Measurements from ENCODE around the gene C20orf144. TPM values are rescaled to one million over a fixed set of nuclear protein-coding genes. Genes with fewer than 3 reads are reported as not detected.

The C20orf144 gene
- total and polyA plus RNA-seq, 9 of the 15 experiments (the other 6 are each of a cell fraction or from before 2014, with no cell fraction given) = 0.04 to 0.23 (median 0.11) TPM; not detected in 2

DNA sequence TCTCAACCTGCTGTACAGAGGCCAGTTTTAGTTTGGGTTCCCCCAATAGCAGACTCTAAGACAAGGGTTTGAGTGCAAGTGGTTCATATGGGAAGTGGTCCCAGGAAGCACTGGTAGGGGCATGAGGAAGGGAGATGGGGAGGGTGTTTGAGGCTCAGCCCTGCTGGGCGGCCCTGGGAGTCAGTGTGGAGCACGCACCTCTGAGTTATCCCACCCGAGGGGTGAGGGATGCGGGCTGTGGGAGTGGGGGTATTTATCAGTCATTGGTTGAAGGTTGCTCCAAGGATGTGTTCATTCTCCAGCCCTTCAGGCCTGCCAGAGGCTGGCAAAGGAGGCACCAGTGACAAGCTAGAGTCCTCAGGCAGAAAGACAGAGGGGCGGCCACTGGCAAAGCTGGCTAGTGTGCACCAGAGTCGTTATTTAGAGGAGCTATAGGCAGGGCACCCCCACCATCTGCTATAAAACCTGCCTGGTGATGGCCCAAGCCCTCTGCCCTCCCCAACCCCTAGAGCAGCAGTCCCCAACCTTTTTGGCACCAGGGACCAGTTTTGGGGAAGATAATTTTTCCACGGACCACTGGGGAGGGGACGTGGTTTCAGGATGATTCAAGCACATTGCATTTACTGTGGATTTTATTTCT lies 41.5 kb downstream of the C20orf144 start:
- FAIRE-seq (no peak), ATAC-seq (no peak; the same call in 2 of the 3 replicates), DNase-seq (ENCODE audit: extremely low read depth in 1 of 4, low spot score in 3 of 4) (no peak)
- CTCF ChIA-PET (ENCODE audit: low intra/inter-chr PET ratio) = no interaction called here
- no peak for TF ChIP-seq MTF1 (CRISPR knock-in tag; IDR thresholded peaks at IDR 0.05; ENCODE audit: borderline replicate concordance)
- no peak for TF ChIP-seq NRF1 (conservative IDR thresholded peaks at IDR 0.05 in 1 of 2, IDR thresholded peaks at IDR 0.05 in 1 of 2)
- no peak for TF ChIP-seq RBM39 (optimal IDR thresholded peaks at IDR 0.05; ENCODE audit: low read depth, low read length)
- TF ChIP-seq ZNF175 (CRISPR knock-in tag; IDR thresholded peaks at IDR 0.05; ENCODE audit: low read depth) = no peak
- TF ChIP-seq CSDE1 (IDR thresholded peaks at IDR 0.05) = no peak
- no peak for TF ChIP-seq TCFL5 (CRISPR knock-in tag; conservative IDR thresholded peaks at IDR 0.05)
- TF ChIP-seq SP2 (IDR thresholded peaks at IDR 0.05; ENCODE audit: extremely low read depth, low read depth, low read length, poor library complexity, severe bottlenecking) = no peak
- no peak for TF ChIP-seq POLR2G (IDR thresholded peaks at IDR 0.05; ENCODE audit: low read depth, low read length)
- intact Hi-C loops (cut with micrococcal nuclease) (no loop called here), in situ Hi-C loops (cut with MboI) (no loop called here)
- Histone ChIP-seq H4K20me1 (replicated peaks; ENCODE audit: control insufficient read depth, insufficient read depth, low read length) (no peaks in the 10 kb centered on the region), H3K9me3 (replicated peaks; ENCODE audit: control insufficient read depth, insufficient read depth, low read depth, low read length) (no peaks in the 10 kb centered on the region), H3K79me2 (ENCODE audit: control insufficient read depth, insufficient read depth, low read length) (no peaks in the 10 kb centered on the region), H3K9ac (ENCODE audit: insufficient read depth in 1 of 2, low read depth in 2 of 2, low read length in 2 of 2) (no peak overlapping the region; a peak in 1 of 4 replicates), H2AFZ (ENCODE audit: low read depth, low read length) (no peak overlapping the region), H3K27ac (ENCODE audit: extremely low read depth, low read depth, low read length) (no peak overlapping the region), H3K9me1 (ENCODE audit: control insufficient read depth, insufficient read depth, low read length) (peaks cover 4% of the 10 kb centered on the region), H3K27me3 (ENCODE audit: control insufficient read depth in 2 of 2, insufficient read depth in 2 of 2, low read length in 2 of 2) (no peaks in the 10 kb centered on the region; a peak in 1 of 5 replicates), H3K4me2 (ENCODE audit: insufficient read depth, low read length) (no peak overlapping the region), H3K4me1 (replicated peaks in 1 of 2; ENCODE audit: control insufficient read depth in 2 of 2, insufficient read depth in 2 of 2, low read length in 2 of 2) (no peaks in the 10 kb centered on the region; a peak in 1 of 5 replicates), H3K4me3 (no peak overlapping the region), H3K36me3 (ENCODE audit: control insufficient read depth, insufficient read depth, low read length) (peaks cover 13% of the 10 kb centered on the region; the same call in 2 of the 3 replicates)
- WGBS (ENCODE audit: insufficient coverage, low coverage, missing lambda C conversion rate) = 74% methylated on average over 8 of the region's 8 CpGs
- POLR2A ChIA-PET = interaction anchor here (0.9 to 1.3 kb wide), 2 partner anchors 10 to 31 kb away, joined by 3 to 4 read pairs; no protein-coding TSS in a partner anchor
- BruUV-seq (replicated peaks) = no TSS peak

Measured in K562 (cell line).